Measurements from ENCODE around the gene RBM18. TPM values are rescaled to one million over a fixed set of nuclear protein-coding genes. Genes with fewer than 3 reads are reported as not detected.

The RBM18 gene
- total and polyA plus RNA-seq, 8 donors = 17.8 to 38.7 (median 28.7) TPM

GRCh38 chr9:122236681-122237080 is 28.0 kb downstream of the RBM18 start:
- ATAC-seq (no peak), DNase-seq (no peak)
- TF ChIP-seq, protein P1, sequence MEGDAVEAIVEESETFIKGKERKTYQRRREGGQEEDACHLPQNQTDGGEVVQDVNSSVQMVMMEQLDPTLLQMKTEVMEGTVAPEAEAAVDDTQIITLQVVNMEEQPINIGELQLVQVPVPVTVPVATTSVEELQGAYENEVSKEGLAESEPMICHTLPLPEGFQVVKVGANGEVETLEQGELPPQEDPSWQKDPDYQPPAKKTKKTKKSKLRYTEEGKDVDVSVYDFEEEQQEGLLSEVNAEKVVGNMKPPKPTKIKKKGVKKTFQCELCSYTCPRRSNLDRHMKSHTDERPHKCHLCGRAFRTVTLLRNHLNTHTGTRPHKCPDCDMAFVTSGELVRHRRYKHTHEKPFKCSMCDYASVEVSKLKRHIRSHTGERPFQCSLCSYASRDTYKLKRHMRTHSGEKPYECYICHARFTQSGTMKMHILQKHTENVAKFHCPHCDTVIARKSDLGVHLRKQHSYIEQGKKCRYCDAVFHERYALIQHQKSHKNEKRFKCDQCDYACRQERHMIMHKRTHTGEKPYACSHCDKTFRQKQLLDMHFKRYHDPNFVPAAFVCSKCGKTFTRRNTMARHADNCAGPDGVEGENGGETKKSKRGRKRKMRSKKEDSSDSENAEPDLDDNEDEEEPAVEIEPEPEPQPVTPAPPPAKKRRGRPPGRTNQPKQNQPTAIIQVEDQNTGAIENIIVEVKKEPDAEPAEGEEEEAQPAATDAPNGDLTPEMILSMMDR (IDR thresholded peaks at IDR 0.05) = no peak
- no peak overlapping the region for H3K27ac ChIP-seq
- H3K4me1 ChIP-seq = no peaks in the 10 kb centered on the region
- H3K9me3 ChIP-seq = no peaks in the 10 kb centered on the region
- H3K4me3 ChIP-seq = no peak overlapping the region
- intact Hi-C loops (cut with DNase I) = no loop called here
- peaks cover 0 to 3% of the 10 kb centered on the region in 2 donors for H3K27me3 ChIP-seq
- peaks cover 0 to 33% of the 10 kb centered on the region in 2 donors for H3K36me3 ChIP-seq

DNA sequence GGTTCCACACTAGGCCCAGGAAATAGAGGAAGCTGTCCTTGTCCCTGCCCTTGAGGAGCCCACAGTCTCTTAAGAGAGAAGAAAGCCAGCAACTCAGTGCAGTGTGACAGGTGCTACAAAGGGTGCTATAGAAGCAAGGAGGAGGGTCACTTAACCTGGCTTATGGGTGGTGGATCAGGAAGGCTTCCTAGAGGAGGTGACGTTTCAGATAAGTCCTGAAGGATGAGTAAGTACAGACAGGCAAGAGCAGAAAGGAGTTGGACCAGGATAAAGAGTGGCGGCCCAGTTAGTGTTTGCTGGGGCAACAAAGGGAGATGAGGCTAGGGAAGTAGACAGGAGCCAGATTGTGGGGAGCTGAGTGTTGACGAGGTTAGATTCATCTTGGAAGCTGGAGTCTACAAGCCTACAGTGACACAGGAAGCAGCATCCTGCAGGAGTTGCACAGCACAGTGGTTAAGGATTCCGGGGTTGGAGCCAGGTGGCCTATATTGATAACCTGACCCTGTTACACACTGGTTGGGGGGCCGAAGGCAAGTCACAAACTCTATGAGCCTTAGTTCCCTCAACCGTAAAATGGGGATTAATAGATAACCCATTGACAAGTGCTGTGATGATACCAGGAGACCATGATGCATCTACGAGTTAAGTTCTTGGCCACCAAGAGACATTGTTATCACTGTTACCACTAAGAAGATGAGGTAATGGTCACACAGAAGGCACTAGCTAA is 30.5 kb downstream of the RBM18 start:
- H3K27me3 ChIP-seq = peaks cover 9 to 27% of the 10 kb centered on the region in 2 donors
- H3K4me1 ChIP-seq = peaks cover 0 to 1% of the 10 kb centered on the region in 2 donors
- DNase-seq = no peak
- intact Hi-C loops (cut with DNase I) = no loop called here
- H3K4me3 ChIP-seq = no peak overlapping the region
- ATAC-seq = no peak
- H3K27ac ChIP-seq = no peak overlapping the region
- H3K9me3 ChIP-seq = no peaks in the 10 kb centered on the region
- H3K36me3 ChIP-seq = peaks cover 0 to 11% of the 10 kb centered on the region in 2 donors
- TF ChIP-seq, protein P1 (IDR thresholded peaks at IDR 0.05) = no peak

DNA sequence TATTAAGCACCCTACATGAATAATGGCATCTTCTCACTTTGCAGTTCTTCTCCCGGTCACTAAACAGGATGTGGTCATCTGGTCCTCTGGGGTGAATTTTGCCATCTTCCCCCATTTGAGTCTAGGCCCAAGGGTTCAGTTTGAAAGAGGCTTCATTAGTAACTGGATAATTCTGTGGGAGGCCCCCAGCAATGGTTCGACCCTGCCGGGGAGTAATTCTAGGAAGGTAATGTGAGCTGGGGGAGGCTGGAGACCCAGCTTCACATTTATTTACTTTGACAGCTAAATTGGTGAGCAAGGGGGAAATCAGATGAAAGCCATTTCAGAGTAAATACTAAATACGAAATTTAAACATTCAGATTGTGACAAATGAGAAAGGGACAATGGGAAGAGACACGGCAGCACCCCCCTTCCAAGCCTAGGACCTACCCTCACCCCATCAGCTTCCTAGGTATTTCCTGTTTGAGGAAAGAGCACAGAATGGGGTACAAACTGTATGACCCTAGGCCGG is 31.8 kb downstream of the RBM18 start:
- H3K4me1 ChIP-seq = peaks cover 0 to 15% of the 10 kb centered on the region in 2 donors
- no peak overlapping the region for H3K4me3 ChIP-seq
- H3K27ac ChIP-seq = no peak overlapping the region
- intact Hi-C loops (cut with DNase I) = no loop called here
- DNase-seq (no peak), ATAC-seq (no peak)
- no peaks in the 10 kb centered on the region for H3K9me3 ChIP-seq
- H3K36me3 ChIP-seq = peaks cover 0 to under 1% of the 10 kb centered on the region in 2 donors
- TF ChIP-seq, protein P1 (IDR thresholded peaks at IDR 0.05) = no peak
- H3K27me3 ChIP-seq = peaks cover 20 to 40% of the 10 kb centered on the region in 2 donors

- H3K27me3 ChIP-seq = peaks cover 51 to 74% of the 10 kb centered on the region in 2 donors
- H3K4me1 ChIP-seq = peaks cover 5 to 30% of the 10 kb centered on the region in 2 donors
- H3K27ac ChIP-seq = no peak overlapping the region
- intact Hi-C loops (cut with DNase I) = no loop called here
- H3K9me3 ChIP-seq = no peaks in the 10 kb centered on the region
- ATAC-seq = no peak
- H3K4me3 ChIP-seq = no peak overlapping the region
- H3K36me3 ChIP-seq = no peaks in the 10 kb centered on the region
- no peak for DNase-seq
- TF ChIP-seq, protein P1 (IDR thresholded peaks at IDR 0.05) = no peak
Measured at GRCh38 chr9:122229485-122229837, 35.2 kb downstream of the RBM18 start.

DNA sequence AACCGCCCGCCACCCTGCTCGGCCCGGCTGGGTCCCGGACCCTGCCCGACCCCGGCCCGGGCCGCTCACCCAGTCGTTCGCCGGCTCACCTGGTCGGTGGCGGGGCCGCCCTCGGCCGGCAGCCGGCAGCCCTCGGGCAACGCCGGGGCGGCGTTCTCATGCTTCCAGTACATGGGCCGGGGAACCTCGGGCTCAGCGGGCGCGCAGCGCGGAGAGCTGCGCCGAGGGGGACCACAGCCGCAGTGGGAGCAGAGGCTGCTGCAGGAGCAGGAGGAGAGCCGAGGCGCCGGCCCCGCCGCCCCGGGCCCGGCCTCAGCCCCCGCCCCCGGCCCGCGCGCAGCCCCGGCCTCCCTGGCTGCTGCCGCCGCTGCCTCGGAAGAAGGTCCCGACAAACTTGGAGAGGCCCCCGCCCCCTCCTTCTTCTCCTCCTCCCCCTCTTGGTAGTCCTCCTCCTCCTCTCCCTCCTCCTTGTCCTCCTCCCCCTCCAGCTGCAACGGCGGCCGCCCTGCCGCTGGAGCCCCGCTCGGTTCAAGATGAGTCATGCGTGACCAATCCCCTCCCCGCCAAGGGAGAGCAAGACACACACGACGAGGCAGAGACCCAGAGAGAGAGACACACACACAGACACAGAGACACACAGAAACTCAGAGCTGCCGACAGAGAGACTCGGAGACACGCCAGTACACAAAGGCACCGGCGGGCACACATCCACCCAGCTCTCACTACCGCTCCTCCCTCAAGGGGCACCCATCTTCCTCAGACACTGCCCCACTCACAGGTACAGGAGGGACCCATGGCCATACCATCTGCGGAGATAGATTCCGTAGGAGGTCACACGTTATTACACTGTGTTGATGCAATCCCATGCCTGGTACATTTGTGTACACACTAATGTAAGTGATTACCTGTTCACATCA is 35.8 kb downstream of the RBM18 start, which contains the start of gene LHX6:
TSS of gene LHX6 (minus strand) at position 390 of the 917 bp plus-strand sequence. CDS start at position 173, 217 bp downstream.
- Histone ChIP-seq H3K27me3 (peaks cover 51 to 80% of the 10 kb centered on the region in 2 donors), H3K27ac (no peak within 1 kb of the TSS), H3K4me1 (peaks cover 5 to 30% of the 10 kb centered on the region in 2 donors), H3K9me3 (no peaks in the 10 kb centered on the region), H3K36me3 (no peaks in the 10 kb centered on the region), H3K4me3 (peak within 1 kb of the TSS; percentile 9 to 36)
- intact Hi-C loops (cut with DNase I) = no loop called here
- DNase-seq (no peak), ATAC-seq (peak; percentile 22)
- TF ChIP-seq, protein P1 (IDR thresholded peaks at IDR 0.05) = no peak

Measured in left lung (tissue), 10 donors.